RWPE1 (cell line): Measurements from ENCODE around the gene DHTKD1.
A peak's percentile ranks its signal among the peaks of the same experiment; 100 is the strongest.

Source experiments
- CTCF ChIA-PET: fragments of 350-600 bp; sonication (Branson Sonifier 250); formaldehyde crosslinking; extraction: SDS; loops from one replicate; lab custom pipeline; 2021; lab: Yijun Ruan, JAX
- POLR2A ChIA-PET: fragments of 400-600 bp; formaldehyde crosslinking; extraction: SDS; loops from one replicate; lab custom pipeline; 2020; ENCODE audit warnings: antibody characterized with exemption; ENCODE audit not compliant: low non-redundant PET; lab: Yijun Ruan, JAX
- DNase-seq: peaks from one replicate; pipeline ENCODE4 v3.0.0; 2012; ENCODE audit warnings: low spot score
- H3K27ac ChIP-seq: fragments of 450-650 bp; 2 replicates; pipeline ENCODE4 v1.5.1; 2017
- CTCF ChIP-seq: fragments of 450-650 bp; conservative IDR thresholded peaks from 2 replicates; pipeline ENCODE4 v1.5.1; 2017; ENCODE audit warnings: low read depth, mild to moderate bottlenecking

Gene DHTKD1

GRCh38 chr10:12129222-12130111 lies 60.7 kb downstream of the DHTKD1 start, which contains the start of gene SEC61A2:
Gene SEC61A2, plus strand, starts transcription at chr10:12129677. Its CDS starts 111 bp downstream, at chr10:12129788.
- ChIA-PET POLR2A (no interaction called here), CTCF (no interaction called here)
- peak; percentile 99 for DNase-seq
- TF ChIP-seq CTCF, result no peak
- H3K27ac ChIP-seq, result peak within 1 kb of the TSS; percentile 84

GRCh38 chr10:12130237-12130872 lies 61.6 kb downstream of the DHTKD1 start:
- peak; percentile 59 for DNase-seq
- peak overlapping the region; percentile 84 for H3K27ac ChIP-seq
- TF ChIP-seq CTCF, result peak; percentile 68
- ChIA-PET CTCF (no interaction called here), POLR2A (no interaction called here)

GRCh38 chr10:12135631-12136030 lies 66.9 kb downstream of the DHTKD1 start:
- CTCF ChIA-PET, result no interaction called here
- no peak for DNase-seq
- POLR2A ChIA-PET, result no interaction called here
- no peak for TF ChIP-seq CTCF
- no peak overlapping the region for H3K27ac ChIP-seq

- no peak overlapping the region for H3K27ac ChIP-seq
- no peak for TF ChIP-seq CTCF
- CTCF ChIA-PET, result no interaction called here
- DNase-seq, result no peak
- POLR2A ChIA-PET, result no interaction called here
Observed at GRCh38 chr10:12140038-12140437, 71.3 kb downstream of the DHTKD1 start.

- POLR2A ChIA-PET, result no interaction called here
- no peak overlapping the region for H3K27ac ChIP-seq
- CTCF ChIA-PET, result no interaction called here
- no peak for TF ChIP-seq CTCF
- no peak for DNase-seq
Observed at GRCh38 chr10:12144538-12144937, 75.8 kb downstream of the DHTKD1 start.

GRCh38 chr10:12150163-12150562 lies 81.4 kb downstream of the DHTKD1 start:
- TF ChIP-seq CTCF, result no peak
- H3K27ac ChIP-seq, result no peak overlapping the region
- CTCF ChIA-PET, result no interaction called here
- POLR2A ChIA-PET, result no interaction called here
- DNase-seq, result no peak
